HepG2 (cell line): ENCODE measurements around the gene LGALS8. TPM values are rescaled to one million over a fixed set of nuclear protein-coding genes. Genes with fewer than 3 reads are reported as not detected.

ENCODE experiments used
- BCL6 ChIP-seq: IDR thresholded peaks from 2 replicates; pipeline ENCODE4 v1.6.1; 2016; ENCODE audit warnings: missing genetic modification reagents, missing compliant biosample characterization
- CENPT ChIP-seq: sonication (generic); formaldehyde crosslinking; IDR thresholded peaks from 2 replicates; pipeline ENCODE4 v1.8.0; 2022; ENCODE audit warnings: low read depth, mild to moderate bottlenecking, moderate library complexity, missing genetic modification reagents
- CREB1 ChIP-seq, 2 experiments: fragments of 450-650 bp in 1 of 2; IDR thresholded peaks; 2 replicates each; pipeline ENCODE4 v1.6.1; 2016 to 2017; ENCODE audit warnings: control low read depth in 1 of 2, mild to moderate bottlenecking in 1 of 2, missing compliant biosample characterization in 1 of 2, missing genetic modification characterization in 1 of 2
- ELF1 ChIP-seq: sonication (generic); formaldehyde crosslinking; IDR thresholded peaks from 2 replicates; pipeline ENCODE4 v1.4.0; 2020; ENCODE audit warnings: missing genetic modification reagents
- FIP1L1 ChIP-seq: fragments of 200-400 bp; formaldehyde crosslinking; IDR thresholded peaks from 2 replicates; pipeline ENCODE4 v1.6.1; 2018; ENCODE audit warnings: low read depth, mild to moderate bottlenecking, low read length, moderate library complexity, borderline replicate concordance; ENCODE audit not compliant: insufficient read depth
- FOXA3 ChIP-seq: IDR thresholded peaks from 2 replicates; pipeline ENCODE4 v1.6.1; 2016; ENCODE audit warnings: missing genetic modification reagents, missing compliant biosample characterization
- MTA1 ChIP-seq: sonication (generic); formaldehyde crosslinking; IDR thresholded peaks from 2 replicates; pipeline ENCODE4 v1.4.0; 2020; ENCODE audit warnings: missing genetic modification reagents, mild to moderate bottlenecking, borderline replicate concordance
- MXI1 ChIP-seq: IDR thresholded peaks from 3 replicates; pipeline ENCODE4 v1.6.1; 2012; ENCODE audit warnings: low read depth, low read length, inconsistent platforms, borderline replicate concordance
- RORA ChIP-seq: sonication (generic); formaldehyde crosslinking; IDR thresholded peaks from 2 replicates; pipeline ENCODE4 v1.5.0; 2020; ENCODE audit warnings: mild to moderate bottlenecking, missing genetic modification reagents, moderate library complexity
- SALL1 ChIP-seq: sonication (generic); formaldehyde crosslinking; IDR thresholded peaks from 2 replicates; pipeline ENCODE4 v1.8.0; 2022; ENCODE audit warnings: mild to moderate bottlenecking, missing genetic modification reagents
- TBX3 ChIP-seq: fragments of 450-650 bp; IDR thresholded peaks from 2 replicates; pipeline ENCODE4 v1.6.1; 2017; ENCODE audit warnings: antibody characterized with exemption, mild to moderate bottlenecking, inconsistent platforms, borderline replicate concordance
- ZNF501 ChIP-seq: sonication (generic); formaldehyde crosslinking; IDR thresholded peaks from 2 replicates; pipeline ENCODE4 v1.5.1; 2020; ENCODE audit warnings: mild to moderate bottlenecking, moderate library complexity, missing genetic modification reagents
- ZNF770 ChIP-seq: sonication (generic); formaldehyde crosslinking; IDR thresholded peaks from 2 replicates; pipeline ENCODE4 v1.5.0; 2020; ENCODE audit warnings: mild to moderate bottlenecking, missing genetic modification reagents
- polyA plus RNA-seq, 8 experiments: library from polyadenylated mRNA; depleted of rRNA in 3 of 8; stranded (reverse) in 7 of 8; unstranded in 1 of 8; fragments of >200 nt; fragmentation: Illumina TruSeq in 4 of 8; extraction: Trizol in 4 of 8; gene quantifications; 2 replicates each; pipeline versions ENCODE4 v1.2.1 to v1.2.3, GENCODE V29; 2011 to 2016; ENCODE audit warnings: low read depth in 4 of 8, missing spikeins in 1 of 8, mixed read lengths in 1 of 8; ENCODE audit not compliant: insufficient read depth in 1 of 8
- total RNA-seq, 5 experiments: library from RNA; depleted of rRNA; stranded (reverse); fragments of >200 nt; fragmentation: Illumina TruSeq; extraction: Trizol; gene quantifications; 2 replicates each; pipeline ENCODE4 v1.2.3, GENCODE V29; 2016; ENCODE audit warnings: low read depth in 1 of 5
- TF ChIP-seq, protein P1 (sequence below): IDR thresholded peaks from 2 replicates; pipeline ENCODE4 v1.6.1; 2016; ENCODE audit warnings: low read depth, control low read depth
- TF ChIP-seq, protein P2 (sequence below): sonication (generic); formaldehyde crosslinking; IDR thresholded peaks from 2 replicates; pipeline ENCODE4 v1.4.0; 2020; ENCODE audit warnings: missing genetic modification reagents
- TF ChIP-seq, protein P3 (sequence below): sonication (generic); formaldehyde crosslinking; IDR thresholded peaks from 2 replicates; pipeline ENCODE4 v1.5.1; 2020; ENCODE audit warnings: missing genetic modification reagents, mild to moderate bottlenecking, borderline replicate concordance
- TF ChIP-seq, protein P4 (sequence below): IDR thresholded peaks from 2 replicates; pipeline ENCODE4 v1.6.1; 2016; ENCODE audit warnings: missing compliant biosample characterization, missing genetic modification reagents, borderline replicate concordance

Gene LGALS8
- total and polyA plus RNA-seq, 2 of the 13 experiments (the other 11 are each of a cell fraction or from before 2014, with no cell fraction given): 29.3 to 185 TPM

DNA sequence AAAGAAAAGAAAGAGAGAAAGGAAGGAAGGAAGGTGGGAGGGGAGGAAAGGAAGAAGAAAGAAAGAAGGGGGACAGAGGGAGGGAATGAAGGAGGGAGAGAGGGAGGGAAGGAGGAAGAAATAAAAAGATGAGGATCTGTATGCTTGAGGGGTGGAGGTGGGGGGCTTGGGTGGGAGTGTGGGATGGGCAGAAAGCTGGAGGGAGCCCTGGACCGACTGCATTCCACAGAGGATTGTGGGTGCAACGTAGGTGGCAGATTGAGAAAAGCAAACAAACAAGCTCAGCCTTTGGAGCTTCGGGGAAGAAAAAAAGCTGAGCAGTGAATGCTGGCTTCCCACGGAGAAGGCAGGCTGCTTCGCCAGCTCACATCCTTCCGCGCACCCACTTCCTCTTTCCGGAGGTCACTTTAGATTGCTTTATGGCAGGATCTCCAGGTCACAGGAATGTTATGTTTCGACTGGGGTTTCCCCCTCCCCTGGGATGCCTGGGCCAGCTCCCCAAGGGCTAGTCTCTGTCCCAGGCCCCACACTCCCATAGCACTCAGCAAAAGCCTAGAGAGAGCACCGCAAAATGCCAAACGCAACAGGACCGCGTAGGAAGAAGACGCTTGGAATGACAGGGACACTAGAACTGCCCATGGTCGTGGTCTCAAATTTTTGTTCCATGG lies 20.7 kb upstream of the LGALS8 start (continued):
- TF ChIP-seq, protein P1, sequence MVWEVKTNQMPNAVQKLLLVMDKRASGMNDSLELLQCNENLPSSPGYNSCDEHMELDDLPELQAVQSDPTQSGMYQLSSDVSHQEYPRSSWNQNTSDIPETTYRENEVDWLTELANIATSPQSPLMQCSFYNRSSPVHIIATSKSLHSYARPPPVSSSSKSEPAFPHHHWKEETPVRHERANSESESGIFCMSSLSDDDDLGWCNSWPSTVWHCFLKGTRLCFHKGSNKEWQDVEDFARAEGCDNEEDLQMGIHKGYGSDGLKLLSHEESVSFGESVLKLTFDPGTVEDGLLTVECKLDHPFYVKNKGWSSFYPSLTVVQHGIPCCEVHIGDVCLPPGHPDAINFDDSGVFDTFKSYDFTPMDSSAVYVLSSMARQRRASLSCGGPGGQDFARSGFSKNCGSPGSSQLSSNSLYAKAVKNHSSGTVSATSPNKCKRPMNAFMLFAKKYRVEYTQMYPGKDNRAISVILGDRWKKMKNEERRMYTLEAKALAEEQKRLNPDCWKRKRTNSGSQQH (CRISPR knock-in tag): 0 out of 2 replicates have a peak, but pooled peaks have one; percentile 7
- TF ChIP-seq RORA: no peak
- TF ChIP-seq, protein P2, sequence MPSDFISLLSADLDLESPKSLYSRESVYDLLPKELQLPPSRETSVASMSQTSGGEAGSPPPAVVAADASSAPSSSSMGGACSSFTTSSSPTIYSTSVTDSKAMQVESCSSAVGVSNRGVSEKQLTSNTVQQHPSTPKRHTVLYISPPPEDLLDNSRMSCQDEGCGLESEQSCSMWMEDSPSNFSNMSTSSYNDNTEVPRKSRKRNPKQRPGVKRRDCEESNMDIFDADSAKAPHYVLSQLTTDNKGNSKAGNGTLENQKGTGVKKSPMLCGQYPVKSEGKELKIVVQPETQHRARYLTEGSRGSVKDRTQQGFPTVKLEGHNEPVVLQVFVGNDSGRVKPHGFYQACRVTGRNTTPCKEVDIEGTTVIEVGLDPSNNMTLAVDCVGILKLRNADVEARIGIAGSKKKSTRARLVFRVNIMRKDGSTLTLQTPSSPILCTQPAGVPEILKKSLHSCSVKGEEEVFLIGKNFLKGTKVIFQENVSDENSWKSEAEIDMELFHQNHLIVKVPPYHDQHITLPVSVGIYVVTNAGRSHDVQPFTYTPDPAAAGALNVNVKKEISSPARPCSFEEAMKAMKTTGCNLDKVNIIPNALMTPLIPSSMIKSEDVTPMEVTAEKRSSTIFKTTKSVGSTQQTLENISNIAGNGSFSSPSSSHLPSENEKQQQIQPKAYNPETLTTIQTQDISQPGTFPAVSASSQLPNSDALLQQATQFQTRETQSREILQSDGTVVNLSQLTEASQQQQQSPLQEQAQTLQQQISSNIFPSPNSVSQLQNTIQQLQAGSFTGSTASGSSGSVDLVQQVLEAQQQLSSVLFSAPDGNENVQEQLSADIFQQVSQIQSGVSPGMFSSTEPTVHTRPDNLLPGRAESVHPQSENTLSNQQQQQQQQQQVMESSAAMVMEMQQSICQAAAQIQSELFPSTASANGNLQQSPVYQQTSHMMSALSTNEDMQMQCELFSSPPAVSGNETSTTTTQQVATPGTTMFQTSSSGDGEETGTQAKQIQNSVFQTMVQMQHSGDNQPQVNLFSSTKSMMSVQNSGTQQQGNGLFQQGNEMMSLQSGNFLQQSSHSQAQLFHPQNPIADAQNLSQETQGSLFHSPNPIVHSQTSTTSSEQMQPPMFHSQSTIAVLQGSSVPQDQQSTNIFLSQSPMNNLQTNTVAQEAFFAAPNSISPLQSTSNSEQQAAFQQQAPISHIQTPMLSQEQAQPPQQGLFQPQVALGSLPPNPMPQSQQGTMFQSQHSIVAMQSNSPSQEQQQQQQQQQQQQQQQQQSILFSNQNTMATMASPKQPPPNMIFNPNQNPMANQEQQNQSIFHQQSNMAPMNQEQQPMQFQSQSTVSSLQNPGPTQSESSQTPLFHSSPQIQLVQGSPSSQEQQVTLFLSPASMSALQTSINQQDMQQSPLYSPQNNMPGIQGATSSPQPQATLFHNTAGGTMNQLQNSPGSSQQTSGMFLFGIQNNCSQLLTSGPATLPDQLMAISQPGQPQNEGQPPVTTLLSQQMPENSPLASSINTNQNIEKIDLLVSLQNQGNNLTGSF (CRISPR knock-in tag): no peak
- TF ChIP-seq CREB1 (IDR thresholded peaks at IDR 0.05): no peak
- TF ChIP-seq CREB1 (CRISPR knock-in tag; IDR thresholded peaks at IDR 0.05): no peak
- TF ChIP-seq, protein P3, sequence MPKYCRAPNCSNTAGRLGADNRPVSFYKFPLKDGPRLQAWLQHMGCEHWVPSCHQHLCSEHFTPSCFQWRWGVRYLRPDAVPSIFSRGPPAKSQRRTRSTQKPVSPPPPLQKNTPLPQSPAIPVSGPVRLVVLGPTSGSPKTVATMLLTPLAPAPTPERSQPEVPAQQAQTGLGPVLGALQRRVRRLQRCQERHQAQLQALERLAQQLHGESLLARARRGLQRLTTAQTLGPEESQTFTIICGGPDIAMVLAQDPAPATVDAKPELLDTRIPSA (CRISPR knock-in tag): no peak
- TF ChIP-seq, protein P4, sequence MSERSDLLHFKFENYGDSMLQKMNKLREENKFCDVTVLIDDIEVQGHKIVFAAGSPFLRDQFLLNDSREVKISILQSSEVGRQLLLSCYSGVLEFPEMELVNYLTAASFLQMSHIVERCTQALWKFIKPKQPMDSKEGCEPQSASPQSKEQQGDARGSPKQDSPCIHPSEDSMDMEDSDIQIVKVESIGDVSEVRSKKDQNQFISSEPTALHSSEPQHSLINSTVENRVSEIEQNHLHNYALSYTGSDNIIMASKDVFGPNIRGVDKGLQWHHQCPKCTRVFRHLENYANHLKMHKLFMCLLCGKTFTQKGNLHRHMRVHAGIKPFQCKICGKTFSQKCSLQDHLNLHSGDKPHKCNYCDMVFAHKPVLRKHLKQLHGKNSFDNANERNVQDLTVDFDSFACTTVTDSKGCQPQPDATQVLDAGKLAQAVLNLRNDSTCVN (CRISPR knock-in tag): peak; percentile 59; the same call in 1 of the 2 replicates
- TF ChIP-seq TBX3: peak; percentile 53; the same call in 1 of the 2 replicates
- TF ChIP-seq SALL1 (CRISPR knock-in tag): peak; percentile 97
- TF ChIP-seq CENPT (CRISPR knock-in tag): no peak
- no peak for TF ChIP-seq FIP1L1
- TF ChIP-seq MXI1: no peak; the same call in 2 of the 3 replicates
- TF ChIP-seq ZNF770 (CRISPR knock-in tag): no peak
- TF ChIP-seq ZNF501 (CRISPR knock-in tag): peak; percentile 61; the same call in 1 of the 2 replicates
- TF ChIP-seq MTA1 (CRISPR knock-in tag): no peak; the same call in 1 of the 2 replicates
- TF ChIP-seq FOXA3 (CRISPR knock-in tag): peak; percentile 80
- TF ChIP-seq BCL6 (CRISPR knock-in tag): peak; percentile 66; the same call in 1 of the 2 replicates
- TF ChIP-seq ELF1 (CRISPR knock-in tag): peak; percentile 74; the same call in 1 of the 2 replicates
